H1 (cell line): ENCODE data around the gene UBXN1. TPM values are rescaled to one million over a fixed set of nuclear protein-coding genes. Genes with fewer than 3 reads are reported as not detected.

ENCODE experiments used
- CTCF ChIA-PET: fragments of 300-600 bp; sonication (Branson Sonifier 250); formaldehyde crosslinking; loops from one replicate; lab custom pipeline; 2021; ENCODE audit not compliant: partially characterized antibody; lab: Charles Lee
- POLR2A ChIA-PET: fragments of 300-600 bp; sonication (Branson Sonifier 250); formaldehyde crosslinking; loops from one replicate; lab custom pipeline; 2021; ENCODE audit warnings: inconsistent platforms; ENCODE audit not compliant: partially characterized antibody; lab: Charles Lee
- DNase-seq, 2 experiments: peaks; one replicate each; pipeline versions ENCODE4 v3.0.0 to v3.0.0-alpha.2; 2010 to 2022; ENCODE audit warnings: low spot score in 2 of 2, low read depth in 1 of 2, mixed read lengths in 1 of 2
- FAIRE-seq: peaks from 2 replicates; lab custom pipeline; 2011; peaks lifted over from hg19 to GRCh38; lab: Jason Lieb, UNC
- H2AFZ ChIP-seq: 2 replicates; pipeline ENCODE4 v1.8.1; 2012; ENCODE audit warnings: low read length, inconsistent platforms
- H2AK5ac ChIP-seq: 2 replicates; pipeline ENCODE4 v1.6.1; 2013; ENCODE audit warnings: low read depth, low read length
- H2BK120ac ChIP-seq: replicated peaks from 2 replicates; pipeline ENCODE3; 2013; ENCODE audit warnings: low read depth, low read length, inconsistent platforms
- H2BK12ac ChIP-seq: 2 replicates; pipeline ENCODE4 v1.6.1; 2013; ENCODE audit warnings: low read depth, low read length
- H2BK15ac ChIP-seq: 2 replicates; pipeline ENCODE4 v1.6.1; 2013; ENCODE audit warnings: low read length
- H2BK20ac ChIP-seq: 2 replicates; pipeline ENCODE4 v1.6.1; 2013; ENCODE audit warnings: low read length
- H2BK5ac ChIP-seq: 2 replicates; pipeline ENCODE4 v1.6.1; 2013; ENCODE audit warnings: low read depth, low read length
- H3K14ac ChIP-seq: 2 replicates; pipeline ENCODE4 v1.6.1; 2013; ENCODE audit warnings: inconsistent platforms; ENCODE audit not compliant: insufficient read length
- H3K18ac ChIP-seq: 2 replicates; pipeline ENCODE4 v1.6.1; 2013; ENCODE audit warnings: low read length; ENCODE audit errors: extremely low read depth
- H3K23ac ChIP-seq: 2 replicates; pipeline ENCODE4 v1.6.1; 2013; ENCODE audit warnings: inconsistent platforms; ENCODE audit not compliant: insufficient read length
- H3K23me2 ChIP-seq: 2 replicates; pipeline ENCODE4 v1.6.1; 2013; ENCODE audit warnings: low read depth, low read length
- H3K27ac ChIP-seq: 2 replicates; pipeline ENCODE4 v1.6.1; 2011; ENCODE audit warnings: low read depth, low read length, inconsistent platforms
- H3K27me3 ChIP-seq, 4 experiments: replicated peaks in 1 of 4; 1 replicate in 1 of 4; 2 replicates in 3 of 4; pipeline versions ENCODE4 v1.6.1 to v1.8.1; 2011 to 2013; ENCODE audit warnings: low read length in 3 of 4, mild to moderate bottlenecking in 3 of 4, inconsistent platforms in 2 of 4, mixed read lengths in 2 of 4, moderate library complexity in 1 of 4; ENCODE audit not compliant: control insufficient read depth in 3 of 4, insufficient read depth in 3 of 4; ENCODE audit errors: extremely low read depth in 1 of 4
- H3K36me3 ChIP-seq, 4 experiments: 2 replicates each; pipeline versions ENCODE4 v1.6.1 to v1.8.1; 2011 to 2013; ENCODE audit warnings: mild to moderate bottlenecking in 4 of 4, low read length in 3 of 4, moderate library complexity in 2 of 4, control low read depth in 1 of 4, inconsistent platforms in 1 of 4; ENCODE audit not compliant: insufficient read depth in 4 of 4, control insufficient read depth in 2 of 4
- H3K4ac ChIP-seq: replicated peaks from 2 replicates; pipeline ENCODE3; 2013; ENCODE audit warnings: low read length, low read depth, mixed read lengths, inconsistent platforms; ENCODE audit not compliant: insufficient read length
- H3K4me1 ChIP-seq, 4 experiments: replicated peaks in 1 of 4; 1 replicate in 1 of 4; 2 replicates in 3 of 4; pipeline versions ENCODE4 v1.6.1 to v1.8.1; 2011 to 2013; ENCODE audit warnings: low read length in 3 of 4, inconsistent platforms in 2 of 4, mixed read lengths in 1 of 4; ENCODE audit not compliant: insufficient read depth in 4 of 4, control insufficient read depth in 3 of 4
- H3K4me2 ChIP-seq, 2 experiments: 2 replicates each; pipeline versions ENCODE4 v1.6.1 to v1.8.1; 2011 to 2013; ENCODE audit warnings: low read depth in 2 of 2, low read length in 2 of 2, control low read depth in 1 of 2, inconsistent platforms in 1 of 2, mild to moderate bottlenecking in 1 of 2; ENCODE audit not compliant: insufficient read depth in 1 of 2
- H3K4me3 ChIP-seq, 4 experiments: fragments of 200-600, 300-600 bp in 1 of 4; sonication (generic), shearing (Covaris generic), sonication (Bioruptor Twin) in 1 of 4; 2 replicates each; pipeline versions ENCODE4 v1.5.1 to v1.8.1; 2011 to 2016; ENCODE audit warnings: low read length in 4 of 4, low read depth in 3 of 4, control low read depth in 2 of 4, inconsistent platforms in 2 of 4, mild to moderate bottlenecking in 2 of 4, mixed read lengths in 1 of 4, moderate library complexity in 1 of 4; ENCODE audit not compliant: insufficient read depth in 2 of 4; ENCODE audit errors: extremely low read depth in 1 of 4
- H3K56ac ChIP-seq: replicated peaks from 2 replicates; pipeline ENCODE3; 2013; ENCODE audit warnings: low read depth, mild to moderate bottlenecking, mixed read lengths, low read length, inconsistent platforms; ENCODE audit not compliant: insufficient read length
- H3K79me1 ChIP-seq: 2 replicates; pipeline ENCODE4 v1.6.1; 2013; ENCODE audit warnings: low read depth, low read length, control low read depth
- H3K79me2 ChIP-seq, 2 experiments: 2 replicates each; pipeline versions ENCODE4 v1.6.1 to v1.8.1; 2012 to 2013; ENCODE audit warnings: low read length in 2 of 2, mild to moderate bottlenecking in 2 of 2, inconsistent platforms in 1 of 2; ENCODE audit not compliant: insufficient read depth in 2 of 2, control insufficient read depth in 1 of 2
- H3K9ac ChIP-seq, 4 experiments: replicated peaks in 1 of 4; 1 replicate in 1 of 4; 2 replicates in 3 of 4; pipeline versions ENCODE4 v1.6.1 to v1.8.1; 2011 to 2013; ENCODE audit warnings: low read depth in 3 of 4, low read length in 3 of 4, control low read depth in 2 of 4, mild to moderate bottlenecking in 2 of 4, moderate library complexity in 2 of 4, inconsistent platforms in 1 of 4; ENCODE audit errors: extremely low read depth in 1 of 4
- H3K9me3 ChIP-seq, 2 experiments: 2 replicates each; pipeline versions ENCODE4 v1.6.1 to v1.8.1; 2012 to 2013; ENCODE audit warnings: mild to moderate bottlenecking in 2 of 2, moderate library complexity in 2 of 2, control low read depth in 1 of 2, inconsistent platforms in 1 of 2, low read depth in 1 of 2, low read length in 1 of 2, mixed read lengths in 1 of 2; ENCODE audit not compliant: insufficient read depth in 2 of 2
- H4K20me1 ChIP-seq, 2 experiments: replicated peaks in 1 of 2; 2 replicates each; pipeline versions ENCODE3 to v1.8.1; 2011 to 2013; ENCODE audit warnings: inconsistent platforms in 2 of 2, low read length in 2 of 2, mild to moderate bottlenecking in 1 of 2; ENCODE audit not compliant: insufficient read depth in 2 of 2, control insufficient read depth in 1 of 2
- H4K5ac ChIP-seq: 2 replicates; pipeline ENCODE4 v1.6.1; 2013; ENCODE audit warnings: low read length, low read depth, mixed read lengths, inconsistent platforms; ENCODE audit not compliant: insufficient read length
- H4K8ac ChIP-seq: 2 replicates; pipeline ENCODE4 v1.8.0; 2013; ENCODE audit warnings: mild to moderate bottlenecking, moderate library complexity, low read length, inconsistent platforms; ENCODE audit not compliant: insufficient read depth; ENCODE audit errors: extremely low read depth
- H4K91ac ChIP-seq: replicated peaks from 2 replicates; pipeline ENCODE3; 2013; ENCODE audit warnings: low read length, mixed read lengths, inconsistent platforms; ENCODE audit not compliant: insufficient read length
- HDAC6 ChIP-seq: IDR thresholded peaks from one replicate; pipeline ENCODE4 v1.7.1; 2012; ENCODE audit warnings: low read depth, mild to moderate bottlenecking, inconsistent platforms, low read length, moderate library complexity
- POLR2A ChIP-seq, 2 experiments: IDR thresholded peaks; 1 replicate in 1 of 2; 2 replicates in 1 of 2; pipeline ENCODE4 v1.6.1; 2011; ENCODE audit warnings: low read depth in 2 of 2, low read length in 2 of 2, mild to moderate bottlenecking in 2 of 2; ENCODE audit errors: control extremely low read depth in 1 of 2
- POLR2AphosphoS5 ChIP-seq: IDR thresholded peaks from 2 replicates; pipeline ENCODE4 v1.6.1; 2011; ENCODE audit warnings: low read depth, low read length
- WGBS, 2 experiments: shearing (Covaris generic) in 1 of 2; methylation state at CpG; one replicate each; pipeline versions ENCODE4 v1.1.6 to v1.1.7; 2013 to 2015; ENCODE audit warnings: low lambda C conversion rate in 2 of 2, mixed read lengths in 2 of 2, inconsistent platforms in 1 of 2, low coverage in 1 of 2, missing lambda C conversion rate in 1 of 2; ENCODE audit not compliant: insufficient replicate concordance in 2 of 2, insufficient coverage in 1 of 2, insufficient read length in 1 of 2; ENCODE audit errors: extremely low coverage in 1 of 2, missing lambda C conversion rate in 1 of 2; 5-methylcytosine and 5-hydroxymethylcytosine counted together
- polyA plus RNA-seq, 7 experiments: library from polyadenylated mRNA; depleted of rRNA in 3 of 7; stranded (reverse) in 5 of 7; unstranded in 2 of 7; fragments of >200 nt in 5 of 7; fragments of 200-250 nt in 2 of 7; gene quantifications; 1 replicate in 5 of 7; 2 replicates in 1 of 7; 4 replicates in 1 of 7; pipeline versions ENCODE4 v1.2.1 to v1.2.3, GENCODE V29; 2011 to 2013; ENCODE audit warnings: missing spikeins in 2 of 7, mixed read lengths in 2 of 7
- total RNA-seq: library from RNA; stranded (reverse); fragmentation: NEBNext Ultra II Directional; extraction: Animal tissue kit (Norgen Biotek cat#: 25700); gene quantifications from 2 replicates; pipeline ENCODE4 v1.2.1, GENCODE V29; 2021

UBXN1 gene
- total and polyA plus RNA-seq, 2 of the 8 experiments (the other 6 are each of a cell fraction or from before 2014, with no cell fraction given), result 78.6 to 114 TPM

DNA sequence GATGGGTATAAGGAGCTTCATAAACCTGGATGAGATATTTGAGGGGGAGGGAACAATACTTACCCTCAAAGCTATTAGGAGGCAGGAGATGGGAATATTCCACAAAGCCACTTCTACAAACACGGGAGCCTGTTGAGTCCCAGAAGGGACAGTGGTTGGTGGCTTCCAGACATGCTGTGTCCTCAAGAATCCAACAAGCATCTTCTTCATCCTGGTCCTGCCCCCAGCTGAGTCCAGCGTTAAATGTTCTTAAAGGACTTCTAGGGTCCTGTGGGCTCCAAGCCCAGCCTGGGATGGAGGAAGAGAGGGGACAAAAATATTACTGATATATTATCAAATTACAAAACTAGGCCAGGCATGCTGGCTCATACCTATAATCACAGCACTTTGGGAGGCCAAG lies 11.4 kb downstream of the UBXN1 start:
- H4K8ac ChIP-seq, result no peak overlapping the region
- no peak overlapping the region for H3K14ac ChIP-seq
- H3K4ac ChIP-seq, result no peak overlapping the region
- no peak overlapping the region for H2BK20ac ChIP-seq
- POLR2A ChIA-PET, result interaction anchor here (0.6 to 61.4 kb wide), 19 partner anchors 7 to 249 kb away, joined by 3 to 2041 read pairs (median 5); partner anchors contain the start of genes B3GAT3, BSCL2, C11orf98 and CSKMT
- CTCF ChIA-PET, result interaction anchor here (0.6 to 2.5 kb wide), 13 partner anchors 13 to 275 kb away, joined by 3 to 13 read pairs (median 4); partner anchors contain the start of genes LRRN4CL and TEX54
- H3K23ac ChIP-seq, result no peak overlapping the region
- no peak overlapping the region for H2BK12ac ChIP-seq
- H3K18ac ChIP-seq, result no peak overlapping the region; the same call in 1 of the 2 replicates
- no peak overlapping the region for H3K9ac ChIP-seq
- H3K27me3 ChIP-seq, result no peaks in the 10 kb centered on the region
- H3K27ac ChIP-seq, result no peak overlapping the region
- TF ChIP-seq POLR2A (IDR thresholded peaks at IDR 0.05; ENCODE audit: control extremely low read depth in 1 of 2, low read depth in 2 of 2, low read length in 2 of 2) (peak in 1 of 2 experiments; percentile 43; a peak in 1 of 3 replicates), POLR2AphosphoS5 (peak; percentile 59; the same call in 1 of the 2 replicates), HDAC6 (no peak)
- H2BK120ac ChIP-seq, result no peak overlapping the region
- H3K4me2 ChIP-seq, result peak overlapping the region in 1 of 2 experiments; percentile 77; a peak in 2 of 4 replicates
- H3K4me3 ChIP-seq, result peak overlapping the region in 1 of 4 experiments; percentile 94; a peak in 2 of 8 replicates
- H2BK5ac ChIP-seq, result 0 out of 2 replicates have a peak overlapping the region, but pooled peaks have one; percentile 1
- no peak overlapping the region for H2AK5ac ChIP-seq
- peaks cover 7 to 26% (median 15%) of the 10 kb centered on the region in 4 experiments for H3K36me3 ChIP-seq
- H4K5ac ChIP-seq, result no peak overlapping the region
- no peak overlapping the region for H2BK15ac ChIP-seq
- H3K23me2 ChIP-seq, result peaks cover 23% of the 10 kb centered on the region
- 95% methylated on average over 2 of the region's 2 CpGs; no CpG with 5 or more reads in 1 of the 2 experiments for WGBS, 2 experiments
- DNase-seq, result no peak
- H4K20me1 ChIP-seq, result peaks cover 3 to 6% of the 10 kb centered on the region in 2 experiments
- peaks cover 4 to 11% (median 8%) of the 10 kb centered on the region in 4 experiments for H3K4me1 ChIP-seq
- H3K79me1 ChIP-seq, result peaks cover 5% of the 10 kb centered on the region
- peaks cover 7 to 33% of the 10 kb centered on the region in 2 experiments; a peak in 3 of 4 replicates for H3K79me2 ChIP-seq
- no peaks in the 10 kb centered on the region for H3K9me3 ChIP-seq
- no peak overlapping the region for H2AFZ ChIP-seq
- no peak for FAIRE-seq
- no peak overlapping the region for H4K91ac ChIP-seq
- no peak overlapping the region for H3K56ac ChIP-seq
